GM23338 (cell line): ENCODE results near the gene UNC45B. TPM values are rescaled to one million over a fixed set of nuclear protein-coding genes. Genes with fewer than 3 reads are reported as not detected.

ENCODE experiments used
- ATAC-seq: fragments of 200-7000 bp; cut with Tn5 transposase; 3 replicates; pipeline ENCODE4 v1.9.1; 2020
- DNase-seq: peaks from one replicate; pipeline ENCODE4 v3.0.0-alpha.2; 2015; ENCODE audit warnings: low spot score
- H2AFZ ChIP-seq: fragments of 200-600 bp; sonication (generic); 2 replicates; pipeline ENCODE4 v1.8.0; 2016; ENCODE audit warnings: antibody characterized with exemption, mild to moderate bottlenecking, moderate library complexity
- H3F3A ChIP-seq: fragments of 200-600 bp; sonication (generic); replicated peaks from 2 replicates; pipeline ENCODE4 v1.8.0; 2017; ENCODE audit warnings: antibody characterized with exemption, mixed run types, low read depth
- H3K27ac ChIP-seq: fragments of 200-600 bp; sonication (generic); 2 replicates; pipeline ENCODE4 v1.6.1; 2016; ENCODE audit warnings: low read depth
- H3K27me3 ChIP-seq: fragments of 200-600 bp; sonication (generic); 2 replicates; pipeline ENCODE4 v1.8.0; 2016; ENCODE audit warnings: mild to moderate bottlenecking, mixed run types, moderate library complexity; ENCODE audit not compliant: insufficient read depth
- H3K36me3 ChIP-seq: fragments of 200-600 bp; sonication (generic); 2 replicates; pipeline ENCODE4 v1.8.0; 2016; ENCODE audit warnings: mild to moderate bottlenecking; ENCODE audit not compliant: insufficient read depth
- H3K4me1 ChIP-seq: fragments of 200-600 bp; sonication (generic); 2 replicates; pipeline ENCODE4 v1.8.0; 2016; ENCODE audit warnings: mild to moderate bottlenecking, moderate library complexity; ENCODE audit not compliant: insufficient read depth
- H3K4me2 ChIP-seq: fragments of 200-600 bp; sonication (generic); 2 replicates; pipeline ENCODE4 v1.7.1; 2017; ENCODE audit warnings: mixed run types
- H3K4me3 ChIP-seq: fragments of 200-600 bp; sonication (generic); 2 replicates; pipeline ENCODE4 v1.6.1; 2016; ENCODE audit warnings: mixed run types
- H3K79me2 ChIP-seq: fragments of 200-600 bp; sonication (generic); replicated peaks from 2 replicates; pipeline ENCODE4 v1.8.0; 2017; ENCODE audit warnings: mild to moderate bottlenecking; ENCODE audit not compliant: insufficient read depth
- H3K9me2 ChIP-seq: fragments of 200-600 bp; sonication (generic); 2 replicates; pipeline ENCODE4 v1.8.0; 2017; ENCODE audit not compliant: insufficient read depth
- H4K20me1 ChIP-seq: fragments of 200-600 bp; sonication (generic); replicated peaks from 2 replicates; pipeline ENCODE4 v1.8.0; 2017; ENCODE audit warnings: mild to moderate bottlenecking; ENCODE audit not compliant: insufficient read depth
- H3K27ac Mint-ChIP-seq: 2 replicates; pipeline ENCODE4 v1.8.0; 2020; ENCODE audit warnings: inconsistent platforms, mild to moderate bottlenecking, moderate library complexity, mixed read lengths
- H3K27me3 Mint-ChIP-seq: 3 replicates; pipeline ENCODE4 v1.8.0; 2022; ENCODE audit warnings: low read depth, mild to moderate bottlenecking, moderate library complexity, mixed read lengths, inconsistent platforms; ENCODE audit not compliant: insufficient read depth, poor library complexity
- H3K36me3 Mint-ChIP-seq: 3 replicates; pipeline ENCODE4 v1.8.0; 2021; ENCODE audit warnings: low read depth, mild to moderate bottlenecking, inconsistent platforms, moderate library complexity, mixed read lengths
- H3K4me1 Mint-ChIP-seq: 3 replicates; pipeline ENCODE4 v1.8.0; 2020; ENCODE audit warnings: mild to moderate bottlenecking, inconsistent platforms, mixed read lengths
- H3K4me3 Mint-ChIP-seq: 3 replicates; pipeline ENCODE4 v1.8.0; 2021; ENCODE audit warnings: moderate library complexity, mild to moderate bottlenecking, inconsistent platforms, mixed read lengths
- H3K9me3 Mint-ChIP-seq: 3 replicates; pipeline ENCODE4 v1.8.0; 2020; ENCODE audit warnings: moderate library complexity, mild to moderate bottlenecking, inconsistent platforms, mixed read lengths
- CREB1 ChIP-seq: fragments of 250-450 bp; sonication (Bioruptor Pico); IDR thresholded peaks from 2 replicates; pipeline ENCODE4 v1.5.0; 2020; ENCODE audit warnings: low read depth, mild to moderate bottlenecking, moderate library complexity
- CTCF ChIP-seq, 2 experiments: fragments of 200-600 bp in 1 of 2; sonication (generic) in 1 of 2; conservative IDR thresholded peaks; 2 replicates each; pipeline versions ENCODE4 v1.5.1 to v1.6.1; 2016 to 2017; ENCODE audit warnings: antibody characterized with exemption in 2 of 2, low read depth in 2 of 2, mild to moderate bottlenecking in 2 of 2, moderate library complexity in 1 of 2
- EZH2 ChIP-seq: fragments of 200-600 bp; sonication (generic); IDR thresholded peaks from one replicate; pipeline ENCODE4 v1.8.0; 2017; ENCODE audit warnings: antibody characterized with exemption, mild to moderate bottlenecking, low read depth; ENCODE audit not compliant: unreplicated experiment
- EZH2phosphoT487 ChIP-seq: fragments of 200-600 bp; sonication (generic); IDR thresholded peaks from one replicate; pipeline ENCODE4 v1.8.1; 2018; ENCODE audit warnings: antibody characterized with exemption; ENCODE audit not compliant: unreplicated experiment
- JUNB ChIP-seq: IDR thresholded peaks from one replicate; pipeline ENCODE4 v1.6.1; 2016; ENCODE audit warnings: antibody characterized with exemption; ENCODE audit not compliant: unreplicated experiment
- POLR2AphosphoS5 ChIP-seq: IDR thresholded peaks from 2 replicates; pipeline ENCODE4 v1.6.1; 2016; ENCODE audit warnings: antibody characterized with exemption, low read depth
- REST ChIP-seq: IDR thresholded peaks from one replicate; pipeline ENCODE4 v1.6.1; 2018; ENCODE audit warnings: antibody characterized with exemption; ENCODE audit not compliant: unreplicated experiment
- STAT1 ChIP-seq: IDR thresholded peaks from one replicate; pipeline ENCODE4 v1.6.1; 2016; ENCODE audit warnings: antibody characterized with exemption; ENCODE audit not compliant: unreplicated experiment
- ZNF114 ChIP-seq: fragments of 250-450 bp; sonication (Bioruptor Pico); IDR thresholded peaks from 2 replicates; pipeline ENCODE4 v1.5.0; 2020; ENCODE audit warnings: mild to moderate bottlenecking, moderate library complexity
- ZNF462 ChIP-seq: fragments of 250-450 bp; sonication (Bioruptor Pico); IDR thresholded peaks from 2 replicates; pipeline ENCODE4 v1.5.0; 2020; ENCODE audit warnings: mild to moderate bottlenecking, moderate library complexity
- polyA plus RNA-seq: library from polyadenylated mRNA; unstranded; fragments of >200 nt; fragmentation: Nextera tagmentation; extraction: Ambion mirVana; gene quantifications from 2 replicates; pipeline ENCODE4 v1.2.1, GENCODE V29; 2016
- total RNA-seq: library from RNA; depleted of rRNA; stranded (reverse); fragments of >200 nt; shearing (Covaris generic); gene quantifications from 2 replicates; pipeline ENCODE4 v1.2.3, GENCODE V29; 2014
- TF ChIP-seq, protein P1 (sequence below): IDR thresholded peaks from 2 replicates; pipeline ENCODE4 v1.6.1; 2016; ENCODE audit warnings: antibody characterized with exemption

The UNC45B gene
- total and polyA plus RNA-seq, 2 experiments from 2014 or later: 0.03 TPM; not detected in 1

- TF ChIP-seq, protein P1, sequence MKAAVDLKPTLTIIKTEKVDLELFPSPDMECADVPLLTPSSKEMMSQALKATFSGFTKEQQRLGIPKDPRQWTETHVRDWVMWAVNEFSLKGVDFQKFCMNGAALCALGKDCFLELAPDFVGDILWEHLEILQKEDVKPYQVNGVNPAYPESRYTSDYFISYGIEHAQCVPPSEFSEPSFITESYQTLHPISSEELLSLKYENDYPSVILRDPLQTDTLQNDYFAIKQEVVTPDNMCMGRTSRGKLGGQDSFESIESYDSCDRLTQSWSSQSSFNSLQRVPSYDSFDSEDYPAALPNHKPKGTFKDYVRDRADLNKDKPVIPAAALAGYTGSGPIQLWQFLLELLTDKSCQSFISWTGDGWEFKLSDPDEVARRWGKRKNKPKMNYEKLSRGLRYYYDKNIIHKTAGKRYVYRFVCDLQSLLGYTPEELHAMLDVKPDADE: no peak
- TF ChIP-seq ZNF114 (CRISPR knock-in tag) (no peak), CTCF (conservative IDR thresholded peaks at IDR 0.05; ENCODE audit: low read depth in 2 of 2) (no peak), STAT1 (no peak), JUNB (no peak), CREB1 (CRISPR knock-in tag) (no peak)
These were observed 44.3 kb upstream of the UNC45B start (continued) for GRCh38 chr17:35103271-35103670.

DNA sequence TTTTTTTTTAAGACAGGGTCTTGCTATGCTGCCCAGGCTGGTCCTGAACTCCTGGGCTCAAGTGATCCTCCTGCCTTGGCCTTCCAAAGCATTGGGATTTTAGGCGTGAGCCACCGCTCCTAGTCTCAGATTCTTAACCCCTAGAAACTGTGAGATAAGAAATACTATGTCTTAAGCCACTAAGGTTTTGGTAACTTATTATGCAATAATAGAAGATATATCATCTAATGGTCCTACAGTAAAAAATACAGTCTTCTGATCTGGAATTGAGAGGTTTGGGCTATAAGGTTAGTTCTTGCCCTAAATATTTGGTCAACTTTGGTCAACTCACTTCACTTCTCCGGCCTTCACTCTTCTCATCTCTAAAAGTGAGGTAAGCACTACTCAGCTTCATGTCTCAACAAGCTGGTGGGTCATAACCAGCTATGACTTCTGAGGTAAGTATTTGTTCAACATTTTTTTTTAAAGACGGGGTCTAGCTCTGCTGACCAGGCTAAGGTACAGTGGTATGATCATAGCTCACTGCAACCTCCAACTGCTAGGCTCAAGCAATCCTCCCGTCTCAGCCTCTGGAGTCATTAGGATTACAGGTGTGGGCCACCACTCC, 42.7 kb upstream of the UNC45B start:
- Histone ChIP-seq H3K27me3 (no peaks in the 10 kb centered on the region), H2AFZ (no peak overlapping the region), H3K4me2 (no peak overlapping the region), H3F3A (no peaks in the 10 kb centered on the region), H3K27ac (no peak overlapping the region), H3K4me3 (no peak overlapping the region), H3K36me3 (no peaks in the 10 kb centered on the region), H3K9me2 (no peaks in the 10 kb centered on the region), H3K79me2 (no peaks in the 10 kb centered on the region), H4K20me1 (no peaks in the 10 kb centered on the region), H3K4me1 (no peaks in the 10 kb centered on the region)
- H3K4me3 Mint-ChIP-seq: no peak overlapping the region
- no peak for DNase-seq
- no peak for TF ChIP-seq ZNF114 (CRISPR knock-in tag)
- TF ChIP-seq STAT1: no peak
- no peak for TF ChIP-seq REST
- TF ChIP-seq CREB1 (CRISPR knock-in tag): no peak
- no peak for TF ChIP-seq EZH2phosphoT487
- TF ChIP-seq EZH2: no peak
- no peak for TF ChIP-seq POLR2AphosphoS5
- no peak for TF ChIP-seq ZNF462 (CRISPR knock-in tag)
- TF ChIP-seq JUNB: no peak
- no peaks in the 10 kb centered on the region for H3K9me3 Mint-ChIP-seq
- no peak for ATAC-seq
- H3K27ac Mint-ChIP-seq: no peak overlapping the region
- no peaks in the 10 kb centered on the region for H3K4me1 Mint-ChIP-seq
- peaks cover 2% of the 10 kb centered on the region for H3K27me3 Mint-ChIP-seq
- H3K36me3 Mint-ChIP-seq: peaks cover 30% of the 10 kb centered on the region
